ENCODE results near the gene MAML3.
A peak's percentile ranks its signal among the peaks of the same experiment; 100 is the strongest.

- TF ChIP-seq, protein P1, sequence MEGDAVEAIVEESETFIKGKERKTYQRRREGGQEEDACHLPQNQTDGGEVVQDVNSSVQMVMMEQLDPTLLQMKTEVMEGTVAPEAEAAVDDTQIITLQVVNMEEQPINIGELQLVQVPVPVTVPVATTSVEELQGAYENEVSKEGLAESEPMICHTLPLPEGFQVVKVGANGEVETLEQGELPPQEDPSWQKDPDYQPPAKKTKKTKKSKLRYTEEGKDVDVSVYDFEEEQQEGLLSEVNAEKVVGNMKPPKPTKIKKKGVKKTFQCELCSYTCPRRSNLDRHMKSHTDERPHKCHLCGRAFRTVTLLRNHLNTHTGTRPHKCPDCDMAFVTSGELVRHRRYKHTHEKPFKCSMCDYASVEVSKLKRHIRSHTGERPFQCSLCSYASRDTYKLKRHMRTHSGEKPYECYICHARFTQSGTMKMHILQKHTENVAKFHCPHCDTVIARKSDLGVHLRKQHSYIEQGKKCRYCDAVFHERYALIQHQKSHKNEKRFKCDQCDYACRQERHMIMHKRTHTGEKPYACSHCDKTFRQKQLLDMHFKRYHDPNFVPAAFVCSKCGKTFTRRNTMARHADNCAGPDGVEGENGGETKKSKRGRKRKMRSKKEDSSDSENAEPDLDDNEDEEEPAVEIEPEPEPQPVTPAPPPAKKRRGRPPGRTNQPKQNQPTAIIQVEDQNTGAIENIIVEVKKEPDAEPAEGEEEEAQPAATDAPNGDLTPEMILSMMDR (IDR thresholded peaks at IDR 0.05) = peak in 4 of 6 experiments; percentile 14 to 53 (median 21)
- TF ChIP-seq POLR2A (IDR thresholded peaks at IDR 0.05) (no peak), POLR2AphosphoS5 (IDR thresholded peaks at IDR 0.05) (peak in 1 of 2 donors; percentile 24), EP300 (IDR thresholded peaks at IDR 0.05) (no peak)
Measured at GRCh38 chr4:140149846-140150635, 3.9 kb downstream of the MAML3 start.

Data from upper lobe of left lung (tissue), 4 donors.